ENCODE results near the gene PNPLA7. TPM values are rescaled to one million over a fixed set of nuclear protein-coding genes. Genes with fewer than 3 reads are reported as not detected.

Gene PNPLA7
- total and polyA plus RNA-seq, 2 of the 13 experiments (the other 11 are each of a cell fraction or from before 2014, with no cell fraction given): 0.42 to 1.5 TPM

DNA sequence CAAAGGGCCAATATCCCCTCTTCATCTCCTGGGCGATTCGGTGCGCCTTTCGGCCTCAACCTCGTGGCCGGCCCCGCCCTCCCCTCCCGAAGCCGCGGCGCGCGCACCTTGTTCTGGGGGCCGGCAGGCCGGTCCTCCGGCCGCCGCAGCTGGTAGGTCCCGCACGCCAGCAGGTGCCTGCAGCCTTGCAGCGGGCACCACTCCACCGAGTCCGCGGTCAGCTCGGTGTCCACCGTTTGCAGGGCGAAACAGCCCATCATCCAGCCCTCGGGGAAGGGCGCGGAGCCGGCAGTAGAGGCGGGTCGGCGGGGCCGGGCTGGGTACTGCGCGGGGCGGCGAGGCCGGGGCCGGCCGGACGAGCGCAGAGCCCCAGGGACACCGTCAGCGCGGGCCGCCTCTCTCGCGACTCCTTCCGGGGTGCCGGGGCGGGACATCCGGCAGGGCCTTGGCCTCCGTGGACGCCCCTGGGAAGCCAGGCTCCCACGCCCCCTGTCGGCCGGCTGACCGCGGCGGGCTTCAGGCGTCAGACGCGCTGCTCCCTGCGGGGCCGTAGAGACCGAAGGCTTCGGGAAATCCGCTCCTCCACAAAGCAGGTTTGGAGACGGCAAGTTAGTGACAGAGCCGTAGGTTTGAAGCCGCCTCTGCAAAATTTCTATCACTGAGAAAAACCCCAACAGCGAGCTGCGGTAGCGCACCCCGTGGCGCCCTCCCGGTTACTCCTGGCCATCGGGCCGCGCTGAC, 28.5 kb upstream of the PNPLA7 start, which contains the start of gene DPH7 (continued):
- TF ChIP-seq AGO1 (IDR thresholded peaks at IDR 0.05; ENCODE audit: low read depth, low read length, poor library complexity, severe bottlenecking): peak; percentile 79
- TF ChIP-seq MYC (CRISPR knock-in tag; IDR thresholded peaks at IDR 0.05; ENCODE audit: borderline replicate concordance): peak; percentile 73
- TF ChIP-seq ZNF251 (CRISPR knock-in tag; IDR thresholded peaks at IDR 0.05): no peak
- TF ChIP-seq ZNF468 (CRISPR knock-in tag; IDR thresholded peaks at IDR 0.05): no peak
- TF ChIP-seq, protein P1, sequence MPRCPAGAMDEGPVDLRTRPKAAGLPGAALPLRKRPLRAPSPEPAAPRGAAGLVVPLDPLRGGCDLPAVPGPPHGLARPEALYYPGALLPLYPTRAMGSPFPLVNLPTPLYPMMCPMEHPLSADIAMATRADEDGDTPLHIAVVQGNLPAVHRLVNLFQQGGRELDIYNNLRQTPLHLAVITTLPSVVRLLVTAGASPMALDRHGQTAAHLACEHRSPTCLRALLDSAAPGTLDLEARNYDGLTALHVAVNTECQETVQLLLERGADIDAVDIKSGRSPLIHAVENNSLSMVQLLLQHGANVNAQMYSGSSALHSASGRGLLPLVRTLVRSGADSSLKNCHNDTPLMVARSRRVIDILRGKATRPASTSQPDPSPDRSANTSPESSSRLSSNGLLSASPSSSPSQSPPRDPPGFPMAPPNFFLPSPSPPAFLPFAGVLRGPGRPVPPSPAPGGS (CRISPR knock-in tag; IDR thresholded peaks at IDR 0.05): peak; percentile 83; the same call in 1 of the 2 replicates
- TF ChIP-seq TSC22D2 (CRISPR knock-in tag; IDR thresholded peaks at IDR 0.05; ENCODE audit: borderline replicate concordance): no peak
- TF ChIP-seq, protein P2, sequence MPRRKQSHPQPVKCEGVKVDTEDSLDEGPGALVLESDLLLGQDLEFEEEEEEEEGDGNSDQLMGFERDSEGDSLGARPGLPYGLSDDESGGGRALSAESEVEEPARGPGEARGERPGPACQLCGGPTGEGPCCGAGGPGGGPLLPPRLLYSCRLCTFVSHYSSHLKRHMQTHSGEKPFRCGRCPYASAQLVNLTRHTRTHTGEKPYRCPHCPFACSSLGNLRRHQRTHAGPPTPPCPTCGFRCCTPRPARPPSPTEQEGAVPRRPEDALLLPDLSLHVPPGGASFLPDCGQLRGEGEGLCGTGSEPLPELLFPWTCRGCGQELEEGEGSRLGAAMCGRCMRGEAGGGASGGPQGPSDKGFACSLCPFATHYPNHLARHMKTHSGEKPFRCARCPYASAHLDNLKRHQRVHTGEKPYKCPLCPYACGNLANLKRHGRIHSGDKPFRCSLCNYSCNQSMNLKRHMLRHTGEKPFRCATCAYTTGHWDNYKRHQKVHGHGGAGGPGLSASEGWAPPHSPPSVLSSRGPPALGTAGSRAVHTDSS (CRISPR knock-in tag; conservative IDR thresholded peaks at IDR 0.05): 0 out of 2 replicates have a peak, but pooled peaks have one; percentile 37
- no peak for TF ChIP-seq FOXK2 (IDR thresholded peaks at IDR 0.05)
- TF ChIP-seq, protein P3, sequence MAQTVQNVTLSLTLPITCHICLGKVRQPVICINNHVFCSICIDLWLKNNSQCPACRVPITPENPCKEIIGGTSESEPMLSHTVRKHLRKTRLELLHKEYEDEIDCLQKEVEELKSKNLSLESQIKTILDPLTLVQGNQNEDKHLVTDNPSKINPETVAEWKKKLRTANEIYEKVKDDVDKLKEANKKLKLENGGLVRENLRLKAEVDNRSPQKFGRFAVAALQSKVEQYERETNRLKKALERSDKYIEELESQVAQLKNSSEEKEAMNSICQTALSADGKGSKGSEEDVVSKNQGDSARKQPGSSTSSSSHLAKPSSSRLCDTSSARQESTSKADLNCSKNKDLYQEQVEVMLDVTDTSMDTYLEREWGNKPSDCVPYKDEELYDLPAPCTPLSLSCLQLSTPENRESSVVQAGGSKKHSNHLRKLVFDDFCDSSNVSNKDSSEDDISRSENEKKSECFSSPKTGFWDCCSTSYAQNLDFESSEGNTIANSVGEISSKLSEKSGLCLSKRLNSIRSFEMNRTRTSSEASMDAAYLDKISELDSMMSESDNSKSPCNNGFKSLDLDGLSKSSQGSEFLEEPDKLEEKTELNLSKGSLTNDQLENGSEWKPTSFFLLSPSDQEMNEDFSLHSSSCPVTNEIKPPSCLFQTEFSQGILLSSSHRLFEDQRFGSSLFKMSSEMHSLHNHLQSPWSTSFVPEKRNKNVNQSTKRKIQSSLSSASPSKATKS (CRISPR knock-in tag; IDR thresholded peaks at IDR 0.05): no peak
- TF ChIP-seq, protein P4, sequence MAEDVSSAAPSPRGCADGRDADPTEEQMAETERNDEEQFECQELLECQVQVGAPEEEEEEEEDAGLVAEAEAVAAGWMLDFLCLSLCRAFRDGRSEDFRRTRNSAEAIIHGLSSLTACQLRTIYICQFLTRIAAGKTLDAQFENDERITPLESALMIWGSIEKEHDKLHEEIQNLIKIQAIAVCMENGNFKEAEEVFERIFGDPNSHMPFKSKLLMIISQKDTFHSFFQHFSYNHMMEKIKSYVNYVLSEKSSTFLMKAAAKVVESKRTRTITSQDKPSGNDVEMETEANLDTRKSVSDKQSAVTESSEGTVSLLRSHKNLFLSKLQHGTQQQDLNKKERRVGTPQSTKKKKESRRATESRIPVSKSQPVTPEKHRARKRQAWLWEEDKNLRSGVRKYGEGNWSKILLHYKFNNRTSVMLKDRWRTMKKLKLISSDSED (CRISPR knock-in tag; IDR thresholded peaks at IDR 0.05): no peak
- no peak for TF ChIP-seq PLRG1 (conservative IDR thresholded peaks at IDR 0.05)
- peak; percentile 96 for TF ChIP-seq SAP130 (CRISPR knock-in tag; IDR thresholded peaks at IDR 0.05; ENCODE audit: low read depth)
- peak; percentile 92; the same call in 1 of the 2 replicates for TF ChIP-seq ZNF160 (CRISPR knock-in tag; IDR thresholded peaks at IDR 0.05)
- peak; percentile 75 for TF ChIP-seq SALL1 (CRISPR knock-in tag; IDR thresholded peaks at IDR 0.05)
- TF ChIP-seq, protein P5, sequence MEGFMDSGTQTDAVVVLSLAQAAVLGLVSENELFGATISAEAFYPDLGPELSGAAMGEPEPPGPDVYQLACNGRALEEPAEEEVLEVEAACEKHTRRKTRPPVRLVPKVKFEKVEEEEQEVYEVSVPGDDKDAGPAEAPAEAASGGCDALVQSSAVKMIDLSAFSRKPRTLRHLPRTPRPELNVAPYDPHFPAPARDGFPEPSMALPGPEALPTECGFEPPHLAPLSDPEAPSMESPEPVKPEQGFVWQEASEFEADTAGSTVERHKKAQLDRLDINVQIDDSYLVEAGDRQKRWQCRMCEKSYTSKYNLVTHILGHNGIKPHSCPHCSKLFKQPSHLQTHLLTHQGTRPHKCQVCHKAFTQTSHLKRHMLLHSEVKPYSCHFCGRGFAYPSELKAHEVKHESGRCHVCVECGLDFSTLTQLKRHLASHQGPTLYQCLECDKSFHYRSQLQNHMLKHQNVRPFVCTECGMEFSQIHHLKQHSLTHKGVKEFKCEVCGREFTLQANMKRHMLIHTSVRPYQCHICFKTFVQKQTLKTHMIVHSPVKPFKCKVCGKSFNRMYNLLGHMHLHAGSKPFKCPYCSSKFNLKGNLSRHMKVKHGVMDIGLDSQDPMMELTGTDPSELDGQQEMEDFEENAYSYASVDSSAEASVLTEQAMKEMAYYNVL (CRISPR knock-in tag; IDR thresholded peaks at IDR 0.05; ENCODE audit: borderline replicate concordance): no peak
- no peak for TF ChIP-seq ZFYVE20 (CRISPR knock-in tag; IDR thresholded peaks at IDR 0.05; ENCODE audit: borderline replicate concordance, low read depth)
- TF ChIP-seq TBL1XR1 (IDR thresholded peaks at IDR 0.05; ENCODE audit: borderline replicate concordance, low read length, partially characterized antibody): no peak
- TF ChIP-seq BRCA1 (CRISPR knock-in tag; IDR thresholded peaks at IDR 0.05): no peak
- no peak for TF ChIP-seq NONO (IDR thresholded peaks at IDR 0.05)
- peak; percentile 98 for TF ChIP-seq NONO (CRISPR knock-in tag; conservative IDR thresholded peaks at IDR 0.05)

All from HepG2 (cell line).